HG03460 (cell line): ENCODE measurements around the gene XYLT1.

ENCODE experiments used
- ATAC-seq: cut with Tn5 transposase; IDR thresholded peaks from one replicate; pipeline ENCODE4 v1.9.1; 2021; ENCODE audit not compliant: unreplicated experiment

XYLT1 gene

GRCh38 chr16:17377360-17378324 lies 93.1 kb downstream of the XYLT1 start:
- ATAC-seq: peak; percentile 68

DNA sequence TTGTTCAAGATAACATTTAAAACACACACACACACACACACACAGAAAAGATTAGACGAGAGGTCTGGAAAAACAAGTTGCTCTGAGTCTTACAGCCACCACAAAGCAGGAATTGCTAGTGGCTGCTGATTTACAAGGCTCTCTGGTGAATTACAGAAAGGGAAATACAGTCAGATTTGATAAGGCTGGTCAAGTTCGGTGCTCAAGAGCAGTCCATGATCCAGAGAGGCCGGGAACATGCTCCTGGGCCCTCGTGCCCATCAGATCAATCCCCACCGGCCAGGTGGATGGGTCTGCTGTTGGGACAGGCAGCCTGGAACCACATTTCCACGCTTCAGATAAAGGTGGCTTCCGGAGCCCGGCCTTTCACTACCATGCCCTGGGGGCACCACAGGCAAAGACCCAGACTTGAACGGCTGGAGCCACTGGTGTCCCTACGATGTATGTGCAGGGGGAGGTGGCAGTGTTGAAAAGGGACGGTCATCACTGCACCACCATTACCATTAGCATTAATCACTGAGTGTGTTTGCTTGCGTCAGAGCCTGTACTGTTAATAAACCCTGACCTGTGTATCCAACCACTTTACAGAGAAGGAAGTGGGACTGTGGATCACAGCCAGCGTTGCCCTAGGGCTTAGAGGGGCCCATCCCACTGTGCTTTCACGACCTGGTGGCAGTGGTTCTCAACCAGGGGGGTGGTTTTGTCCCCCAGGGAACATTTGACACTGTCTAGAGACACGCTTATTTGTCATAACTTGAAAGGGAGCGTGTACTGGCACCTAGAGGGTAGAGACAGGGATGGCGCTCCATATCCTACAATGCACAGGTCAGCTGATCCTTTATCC lies 95.1 kb downstream of the XYLT1 start:
- no peak for ATAC-seq

DNA sequence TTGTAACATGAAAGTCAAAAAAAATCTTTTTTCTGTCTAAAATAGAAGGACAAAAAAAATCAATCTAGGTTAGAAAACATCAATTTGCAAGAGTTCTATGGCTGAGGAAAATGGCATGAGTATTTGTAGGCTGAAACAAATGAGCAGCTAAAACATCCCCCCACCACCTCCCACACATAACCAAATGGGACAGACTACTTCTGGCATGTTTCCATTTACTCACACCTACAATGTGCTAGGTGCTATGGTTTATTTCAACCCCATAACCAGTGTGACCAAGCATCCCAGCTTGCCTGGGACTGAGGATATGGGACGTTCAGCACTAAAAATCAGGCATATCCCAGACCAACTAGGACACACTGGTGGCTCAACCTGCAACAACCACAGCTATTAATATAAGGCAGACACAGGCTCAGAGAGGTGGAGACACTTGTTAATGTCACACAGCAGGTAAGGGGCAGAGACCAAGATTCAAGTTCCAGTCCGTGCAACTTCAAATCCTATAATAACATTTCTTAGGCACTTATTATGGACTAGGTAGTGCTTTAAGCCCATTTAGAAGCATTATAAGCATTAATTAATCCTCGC lies 96.0 kb downstream of the XYLT1 start:
- ATAC-seq: no peak

DNA sequence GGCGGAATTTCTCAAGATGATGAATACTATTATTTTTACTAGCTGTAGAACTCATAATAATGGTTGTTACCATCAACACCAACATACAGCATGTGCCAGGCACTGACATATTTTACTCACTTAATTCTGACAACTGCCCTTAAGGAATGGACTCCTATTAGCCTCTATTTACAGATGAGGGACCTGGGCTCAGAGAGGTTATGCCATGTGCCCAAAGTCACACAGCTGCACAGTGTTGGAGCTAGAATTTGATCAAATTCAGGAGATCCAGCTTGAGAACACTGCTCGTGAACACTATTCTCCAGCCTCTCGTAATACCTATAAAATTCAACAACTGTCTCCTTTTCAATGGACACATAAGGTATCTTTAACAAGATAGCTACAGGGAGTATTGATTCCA lies 97.2 kb downstream of the XYLT1 start:
- ATAC-seq: no peak

DNA sequence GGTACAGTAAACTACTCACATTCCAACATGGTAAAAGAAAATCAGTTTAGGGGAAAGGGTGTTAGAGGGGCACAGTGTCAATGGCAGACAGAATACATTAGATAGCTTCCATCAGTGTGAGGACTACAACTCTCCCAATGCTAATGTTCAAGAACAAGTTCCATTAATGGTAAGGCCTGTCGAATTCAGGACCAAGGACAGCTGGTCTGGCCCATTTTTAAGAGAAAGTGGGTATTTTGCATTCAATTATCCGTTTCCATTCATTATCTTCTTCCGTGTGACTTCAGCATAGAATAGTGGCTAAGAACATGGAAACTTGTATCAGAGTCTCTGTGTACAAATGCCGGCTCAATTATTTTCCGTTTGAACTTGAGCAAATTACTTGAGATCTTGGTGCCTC lies 98.4 kb downstream of the XYLT1 start:
- ATAC-seq: no peak

DNA sequence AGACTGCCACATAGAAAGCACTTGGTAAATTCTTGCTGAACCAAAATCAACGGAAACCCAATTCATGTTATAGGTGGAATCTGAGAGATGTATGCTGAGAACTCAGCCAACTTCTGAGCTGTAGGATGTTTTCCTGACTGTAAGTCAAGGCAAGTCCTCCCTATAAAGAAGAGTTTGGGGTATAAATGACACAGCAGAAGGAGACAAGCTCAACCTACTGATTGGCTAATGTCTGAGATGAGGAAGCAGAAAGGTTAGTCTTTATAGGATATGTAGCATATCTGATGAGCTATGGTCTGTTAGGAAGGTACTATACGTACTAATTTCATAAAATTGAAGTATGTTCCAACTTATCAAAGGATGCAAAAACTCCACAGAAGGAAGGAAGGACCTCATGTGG lies 99.5 kb downstream of the XYLT1 start:
- ATAC-seq: no peak

DNA sequence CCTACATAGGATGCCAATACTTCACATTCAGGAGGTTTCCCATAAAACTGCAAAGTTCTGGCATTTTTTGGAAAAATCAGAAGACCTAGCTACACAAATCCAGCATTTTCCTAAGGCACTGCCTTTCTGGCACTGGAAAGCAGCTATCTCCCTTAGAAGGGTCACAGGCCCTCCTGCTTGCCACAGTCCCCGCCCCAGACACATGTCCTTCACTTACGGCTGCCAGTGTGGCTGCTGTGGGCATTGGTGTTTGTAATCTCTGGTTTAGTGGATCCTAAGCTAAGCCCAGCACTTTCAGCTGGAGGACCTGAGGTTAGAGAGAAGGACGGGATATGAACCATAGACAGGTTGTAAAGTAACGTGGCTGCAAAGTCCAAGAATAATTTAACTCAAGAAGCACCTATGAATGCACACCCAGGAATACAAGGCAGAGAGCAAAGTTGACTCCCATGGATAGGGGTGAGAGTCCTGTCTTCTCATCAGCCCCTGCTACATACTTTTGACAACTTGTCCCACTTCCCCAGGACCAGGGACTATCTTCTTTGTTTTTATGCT lies 100.0 kb downstream of the XYLT1 start:
- no peak for ATAC-seq

DNA sequence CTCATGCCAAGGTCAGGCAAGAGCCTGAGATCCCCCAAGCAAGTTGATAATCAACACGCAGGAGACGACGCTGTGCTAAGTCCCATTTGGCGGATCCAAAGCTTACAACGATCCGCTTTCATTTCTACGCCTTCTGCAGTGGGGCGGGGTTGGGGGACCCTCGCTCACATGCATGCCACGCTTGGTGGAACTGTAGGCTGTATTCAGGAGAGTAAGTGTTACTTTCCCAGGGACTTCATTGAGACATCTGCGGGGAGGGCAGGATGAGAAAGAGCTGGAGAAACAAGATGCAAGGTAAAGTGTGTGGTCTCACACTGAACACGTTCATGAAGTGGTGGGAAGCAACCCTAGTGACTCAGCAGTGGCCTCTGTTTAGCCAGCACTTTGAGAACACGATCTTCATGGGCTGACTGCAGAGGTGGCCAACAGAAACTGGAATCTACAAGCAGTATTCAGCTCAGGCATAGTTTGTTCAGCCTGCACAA lies 100.5 kb downstream of the XYLT1 start:
- no peak for ATAC-seq

DNA sequence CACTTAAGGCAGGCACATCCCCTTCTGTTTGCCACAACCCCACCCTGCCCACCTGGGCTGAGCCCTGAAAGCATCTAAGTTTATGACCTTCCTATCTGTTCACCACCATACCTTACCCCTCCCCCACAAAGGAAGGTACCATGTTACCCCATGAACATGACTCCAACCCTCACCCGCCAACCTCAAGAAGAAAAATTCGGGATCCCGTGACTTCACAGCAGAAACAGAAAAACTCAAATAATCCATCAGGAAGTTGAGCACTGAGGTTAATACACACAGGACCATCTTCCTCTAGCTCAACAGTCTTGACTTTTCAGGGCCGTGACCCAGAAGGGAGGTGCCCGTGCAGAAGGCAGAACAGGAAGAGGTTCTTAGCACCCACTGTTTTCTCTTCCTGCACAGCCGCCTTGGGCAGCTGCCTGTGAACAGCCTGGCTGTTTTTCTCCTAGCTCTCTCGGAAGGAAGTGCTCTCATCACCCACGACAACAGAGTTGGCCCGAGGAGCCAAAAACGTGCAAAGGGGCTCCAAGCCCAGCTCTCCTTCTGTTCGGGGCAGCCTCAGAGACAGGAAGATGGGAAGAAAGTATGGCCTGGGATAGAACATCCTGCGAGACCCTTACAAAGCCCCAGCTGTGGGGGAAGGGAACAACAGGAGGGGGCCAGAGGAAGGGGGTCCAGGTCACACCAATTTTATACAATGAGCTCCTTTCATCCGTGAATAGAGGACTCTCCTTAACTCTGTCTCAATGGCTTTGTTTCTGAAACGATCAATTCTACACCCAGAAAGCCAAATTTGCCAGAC lies 101.1 kb downstream of the XYLT1 start:
- ATAC-seq: no peak

- no peak for ATAC-seq
These were observed 101.8 kb downstream of the XYLT1 start for GRCh38 chr16:17368951-17369350.

DNA sequence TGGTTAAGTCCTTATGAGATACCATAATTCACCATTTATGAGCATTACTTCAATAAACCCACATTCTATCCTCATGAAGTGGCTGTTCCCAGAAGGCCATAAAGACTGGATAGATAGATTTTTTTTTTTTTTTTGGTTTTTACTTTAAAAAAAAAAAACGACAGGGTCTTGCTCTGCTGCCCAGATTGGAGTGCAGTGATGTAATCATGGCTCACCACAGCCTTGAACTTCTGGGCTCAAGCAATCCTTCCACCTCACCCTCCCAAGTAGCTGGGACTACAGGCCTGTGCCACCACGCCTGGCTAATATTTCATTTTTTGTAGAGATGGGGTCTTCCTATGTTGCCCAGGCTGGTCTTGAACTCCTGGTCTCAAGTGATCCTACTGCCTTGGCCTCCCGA lies 102.3 kb downstream of the XYLT1 start:
- ATAC-seq: no peak

GRCh38 chr16:17367923-17368322 lies 102.8 kb downstream of the XYLT1 start:
- ATAC-seq: no peak

- no peak for ATAC-seq
These were observed 103.7 kb downstream of the XYLT1 start for GRCh38 chr16:17367036-17367435.

GRCh38 chr16:17366299-17366961 lies 104.3 kb downstream of the XYLT1 start:
- ATAC-seq: no peak

DNA sequence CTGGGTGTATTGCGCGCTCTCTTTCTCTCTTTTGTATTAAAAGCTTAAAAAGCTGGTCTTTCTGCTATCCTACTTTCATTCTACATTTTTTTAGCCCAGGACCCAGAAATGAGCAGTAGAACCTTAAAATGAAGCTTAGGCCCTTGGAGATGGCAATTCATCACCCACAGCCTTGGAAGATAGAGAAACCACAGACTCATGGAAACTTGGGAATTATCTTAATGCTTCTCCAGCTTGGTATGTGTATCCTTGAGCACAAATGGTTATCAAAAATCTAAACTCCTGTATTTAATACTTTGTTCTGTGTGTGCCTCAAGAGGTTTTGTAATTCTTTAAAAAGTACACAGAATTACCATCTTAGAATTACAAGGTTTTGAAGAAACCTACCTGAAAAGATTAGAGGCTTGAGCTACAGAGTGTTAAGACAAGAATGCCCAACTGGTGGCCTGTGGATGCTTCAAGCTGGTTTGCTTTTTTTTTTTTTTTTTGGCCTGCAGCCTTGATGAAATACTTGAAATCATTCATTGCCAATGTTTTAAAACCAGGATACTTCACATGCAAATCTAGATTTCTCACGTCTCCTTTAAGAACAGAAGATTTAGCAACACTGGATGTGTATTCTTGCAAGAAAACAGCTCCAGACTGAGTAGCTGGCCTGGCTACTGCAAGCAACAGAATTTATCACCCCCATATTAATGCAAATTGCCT lies 105.0 kb downstream of the XYLT1 start:
- no peak for ATAC-seq

DNA sequence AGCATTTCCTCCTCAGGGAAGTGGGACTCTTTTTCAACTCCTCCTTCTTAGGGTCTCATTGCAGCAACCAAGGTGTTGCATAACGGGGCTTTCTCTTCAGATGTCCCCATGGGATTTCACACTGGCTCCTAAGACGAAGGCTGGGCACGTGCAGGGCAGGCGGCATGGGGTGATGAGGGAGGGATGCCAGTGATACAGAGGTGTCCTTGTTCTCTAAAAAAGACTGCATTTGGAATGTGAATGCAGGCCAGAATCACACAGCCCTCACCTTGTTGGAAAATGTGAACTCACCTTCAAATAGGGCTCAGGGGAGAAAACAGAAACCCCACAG lies 105.6 kb downstream of the XYLT1 start:
- no peak for ATAC-seq

- ATAC-seq: no peak
These were observed 106.2 kb downstream of the XYLT1 start for GRCh38 chr16:17364319-17365210.

DNA sequence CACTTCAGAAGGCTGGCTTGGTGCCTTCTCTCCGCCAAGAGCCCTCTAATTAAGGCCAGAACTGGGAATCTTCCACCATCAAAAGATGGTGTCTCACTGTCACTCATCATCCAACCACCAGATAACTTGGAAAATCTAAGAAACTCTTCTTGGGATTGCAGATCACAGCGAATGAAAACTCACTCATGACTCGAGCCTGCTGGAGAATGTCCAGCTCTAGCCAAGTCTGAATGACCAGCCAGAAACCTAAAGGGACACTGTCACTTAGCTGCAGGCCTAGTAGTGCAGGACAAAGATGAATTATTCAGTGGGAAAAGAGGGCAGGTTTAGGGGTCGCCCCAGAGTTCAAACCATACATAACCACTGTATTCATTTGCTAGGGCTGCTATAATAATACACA lies 107.8 kb downstream of the XYLT1 start:
- ATAC-seq: no peak
